CD14-positive monocyte (primary cell): ENCODE measurements around the gene TAAR6. TPM values are rescaled to one million over a fixed set of nuclear protein-coding genes. Genes with fewer than 3 reads are reported as not detected.

Experiments
- DNase-seq, 3 donors: peaks; one replicate each; pipeline ENCODE4 v3.0.0-alpha.2; 2011 to 2022
- H2AFZ ChIP-seq: 2 replicates; pipeline ENCODE4 v1.6.0; 2012; ENCODE audit warnings: mild to moderate bottlenecking, low read depth, low read length, inconsistent platforms; ENCODE audit not compliant: insufficient read depth, poor library complexity, severe bottlenecking
- H3K27ac ChIP-seq, 2 donors: 1 replicate in 1 of 2; 2 replicates in 1 of 2; pipeline ENCODE4 v1.5.1; 2012 to 2013; ENCODE audit warnings: low read length in 2 of 2, control low read depth in 1 of 2, inconsistent platforms in 1 of 2, low read depth in 1 of 2, mild to moderate bottlenecking in 1 of 2
- H3K27me3 ChIP-seq, 2 donors: one replicate each; pipeline versions ENCODE4 v1.6.0 to v1.6.1; 2011 to 2013; ENCODE audit warnings: low read length in 2 of 2; ENCODE audit not compliant: control insufficient read depth in 2 of 2, insufficient read depth in 2 of 2
- H3K36me3 ChIP-seq, 2 donors: replicated peaks in 1 of 2; 1 replicate in 1 of 2; 2 replicates in 1 of 2; pipeline versions ENCODE4 v1.5.1 to v1.6.1; 2012 to 2013; ENCODE audit warnings: low read length in 2 of 2, control low read depth in 1 of 2, inconsistent platforms in 1 of 2, mild to moderate bottlenecking in 1 of 2; ENCODE audit not compliant: insufficient read depth in 2 of 2, control insufficient read depth in 1 of 2
- H3K4me1 ChIP-seq, 2 donors: 1 replicate in 1 of 2; 2 replicates in 1 of 2; pipeline versions ENCODE4 v1.5.1 to v1.6.1; 2012 to 2013; ENCODE audit warnings: low read length in 2 of 2, control low read depth in 1 of 2, inconsistent platforms in 1 of 2, mild to moderate bottlenecking in 1 of 2, moderate library complexity in 1 of 2; ENCODE audit not compliant: insufficient read depth in 2 of 2, control insufficient read depth in 1 of 2
- H3K4me2 ChIP-seq: replicated peaks from 2 replicates; pipeline ENCODE3; 2012; ENCODE audit warnings: low read length, moderate library complexity, mild to moderate bottlenecking; ENCODE audit not compliant: poor library complexity, severe bottlenecking; ENCODE audit errors: extremely low read depth
- H3K4me3 ChIP-seq, 3 experiments: fragments of 200-600 bp in 1 of 3; sonication (generic) in 1 of 3; replicated peaks in 1 of 3; 1 replicate in 2 of 3; 2 replicates in 1 of 3; pipeline ENCODE4 v1.5.1; 2011 to 2013; ENCODE audit warnings: low read length in 3 of 3, mild to moderate bottlenecking in 3 of 3, control low read depth in 2 of 3, low read depth in 2 of 3, inconsistent platforms in 1 of 3, moderate library complexity in 1 of 3
- H3K79me2 ChIP-seq: 2 replicates; pipeline ENCODE4 v1.6.0; 2012; ENCODE audit warnings: mild to moderate bottlenecking, control low read depth, inconsistent platforms, low read length, moderate library complexity; ENCODE audit not compliant: insufficient read depth
- H3K9ac ChIP-seq: 2 replicates; pipeline ENCODE4 v1.6.0; 2017; ENCODE audit warnings: low read length, mild to moderate bottlenecking; ENCODE audit not compliant: insufficient read depth, poor library complexity, severe bottlenecking
- H3K9me3 ChIP-seq, 2 donors: replicated peaks in 1 of 2; 1 replicate in 1 of 2; 2 replicates in 1 of 2; pipeline versions ENCODE4 v1.5.1 to v1.6.1; 2012 to 2013; ENCODE audit warnings: low read length in 2 of 2, control low read depth in 1 of 2; ENCODE audit not compliant: control insufficient read depth in 1 of 2, insufficient read depth in 1 of 2
- H4K20me1 ChIP-seq: 2 replicates; pipeline ENCODE4 v1.6.0; 2012; ENCODE audit warnings: mild to moderate bottlenecking, low read length, control low read depth, moderate library complexity; ENCODE audit not compliant: insufficient read depth
- H3K27ac Mint-ChIP-seq, 7 donors: one replicate each; pipeline ENCODE4 v1.8.0; 2020; ENCODE audit warnings: mild to moderate bottlenecking in 7 of 7, mixed read lengths in 7 of 7, moderate library complexity in 6 of 7, inconsistent platforms in 2 of 7
- H3K27me3 Mint-ChIP-seq, 3 donors: one replicate each; pipeline ENCODE4 v1.8.0; 2021 to 2022; ENCODE audit warnings: low read depth in 3 of 3, mild to moderate bottlenecking in 3 of 3, mixed read lengths in 3 of 3, moderate library complexity in 3 of 3, inconsistent platforms in 1 of 3
- H3K36me3 Mint-ChIP-seq, 2 donors: one replicate each; pipeline ENCODE4 v1.8.0; 2020; ENCODE audit warnings: mixed read lengths in 2 of 2, inconsistent platforms in 1 of 2, mild to moderate bottlenecking in 1 of 2
- H3K4me1 Mint-ChIP-seq: one replicate; pipeline ENCODE4 v1.8.0; 2020; ENCODE audit warnings: mild to moderate bottlenecking, mixed read lengths
- H3K4me3 Mint-ChIP-seq, 2 donors: one replicate each; pipeline ENCODE4 v1.8.0; 2020; ENCODE audit warnings: mild to moderate bottlenecking in 2 of 2, mixed read lengths in 2 of 2, moderate library complexity in 1 of 2
- H3K9me3 Mint-ChIP-seq, 7 donors: one replicate each; pipeline ENCODE4 v1.8.0; 2020 to 2022; ENCODE audit warnings: mixed read lengths in 7 of 7, mild to moderate bottlenecking in 6 of 7, moderate library complexity in 6 of 7, inconsistent platforms in 2 of 7
- WGBS: methylation state at CpG from one replicate; pipeline ENCODE4 v1.1.5; 2013; ENCODE audit warnings: missing lambda C conversion rate; ENCODE audit not compliant: insufficient coverage; 5-methylcytosine and 5-hydroxymethylcytosine counted together
- intact Hi-C, 2 donors: fragments of 100-400 bp; cut with micrococcal nuclease; formaldehyde crosslinking; loops; one replicate each; pipeline versions ENCODE4 v1.15.0 to v1.15.1; 2023
- polyA plus RNA-seq, 3 donors: library from polyadenylated mRNA; depleted of rRNA in 1 of 3; unstranded in 2 of 3; stranded (reverse) in 1 of 3; fragments of 300-500 nt in 2 of 3; fragments of >200 nt in 1 of 3; fragmentation: Illumina TruSeq in 2 of 3; gene quantifications; 1 replicate in 2 of 3; 2 replicates in 1 of 3; pipeline ENCODE4 v1.2.3, GENCODE V29; 2012 to 2021
- TF ChIP-seq, protein P1 (sequence below): fragments of 200-600 bp; IDR thresholded peaks from one replicate; pipeline ENCODE4 v1.8.0; 2022; ENCODE audit warnings: antibody characterized with exemption, mild to moderate bottlenecking

The TAAR6 gene
- polyA plus RNA-seq, 3 donors: not detected

- peaks cover 33 to 42% of the 10 kb centered on the region in 2 donors for H3K4me1 ChIP-seq
- H3K4me2 ChIP-seq: no peak overlapping the region
- WGBS: no CpG with 5 or more reads among the region's 1 CpG
- H3K27me3 Mint-ChIP-seq: peaks cover 0 to 1% (median 0%) of the 10 kb centered on the region in 3 donors
- H2AFZ ChIP-seq: no peak overlapping the region
- peaks cover 42% of the 10 kb centered on the region for H3K4me1 Mint-ChIP-seq
- intact Hi-C loops: no loop called here
- no peaks in the 10 kb centered on the region for H3K36me3 Mint-ChIP-seq
- no peaks in the 10 kb centered on the region for H3K27me3 ChIP-seq
- H3K4me3 ChIP-seq: no peak overlapping the region
- H3K9me3 Mint-ChIP-seq: peaks cover 0 to 2% (median 0%) of the 10 kb centered on the region in 7 donors
- no peaks in the 10 kb centered on the region for H3K9me3 ChIP-seq
- DNase-seq: no peak
- H3K27ac ChIP-seq: no peak overlapping the region
- H3K36me3 ChIP-seq: no peaks in the 10 kb centered on the region
- H3K79me2 ChIP-seq: no peaks in the 10 kb centered on the region
- TF ChIP-seq, protein P1, sequence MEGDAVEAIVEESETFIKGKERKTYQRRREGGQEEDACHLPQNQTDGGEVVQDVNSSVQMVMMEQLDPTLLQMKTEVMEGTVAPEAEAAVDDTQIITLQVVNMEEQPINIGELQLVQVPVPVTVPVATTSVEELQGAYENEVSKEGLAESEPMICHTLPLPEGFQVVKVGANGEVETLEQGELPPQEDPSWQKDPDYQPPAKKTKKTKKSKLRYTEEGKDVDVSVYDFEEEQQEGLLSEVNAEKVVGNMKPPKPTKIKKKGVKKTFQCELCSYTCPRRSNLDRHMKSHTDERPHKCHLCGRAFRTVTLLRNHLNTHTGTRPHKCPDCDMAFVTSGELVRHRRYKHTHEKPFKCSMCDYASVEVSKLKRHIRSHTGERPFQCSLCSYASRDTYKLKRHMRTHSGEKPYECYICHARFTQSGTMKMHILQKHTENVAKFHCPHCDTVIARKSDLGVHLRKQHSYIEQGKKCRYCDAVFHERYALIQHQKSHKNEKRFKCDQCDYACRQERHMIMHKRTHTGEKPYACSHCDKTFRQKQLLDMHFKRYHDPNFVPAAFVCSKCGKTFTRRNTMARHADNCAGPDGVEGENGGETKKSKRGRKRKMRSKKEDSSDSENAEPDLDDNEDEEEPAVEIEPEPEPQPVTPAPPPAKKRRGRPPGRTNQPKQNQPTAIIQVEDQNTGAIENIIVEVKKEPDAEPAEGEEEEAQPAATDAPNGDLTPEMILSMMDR: no peak
- H3K9ac ChIP-seq: no peak overlapping the region
- no peaks in the 10 kb centered on the region for H4K20me1 ChIP-seq
- H3K4me3 Mint-ChIP-seq: no peak overlapping the region
- H3K27ac Mint-ChIP-seq: no peak overlapping the region
These were observed 20.2 kb downstream of the TAAR6 start for GRCh38 chr6:132590362-132590761.

DNA sequence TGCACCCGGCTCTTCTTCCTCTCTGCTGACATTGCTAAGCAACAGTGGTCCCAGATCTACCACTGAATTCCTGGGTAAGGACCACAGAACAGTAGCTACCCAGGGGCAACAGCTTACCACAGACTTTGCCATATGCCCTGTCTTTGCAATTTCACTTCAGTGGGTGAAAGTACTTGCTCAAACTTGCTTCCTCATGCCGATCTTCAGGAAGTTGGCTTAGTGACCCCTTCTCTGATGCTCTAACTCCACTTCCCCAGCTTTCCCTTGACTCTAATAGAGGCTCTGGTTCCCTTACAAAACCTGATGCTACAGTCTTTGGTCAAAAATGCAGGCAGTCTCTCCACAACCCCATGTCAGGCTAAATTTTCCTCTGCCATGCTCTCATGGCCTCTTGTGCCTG is 22.7 kb downstream of the TAAR6 start:
- peak overlapping the region; percentile 56 to 78 (median 72) for H3K27ac Mint-ChIP-seq
- TF ChIP-seq, protein P1: no peak
- H3K9me3 ChIP-seq: no peaks in the 10 kb centered on the region
- H3K4me3 Mint-ChIP-seq: peak overlapping the region in 1 of 2 donors; percentile 44
- no peaks in the 10 kb centered on the region for H3K27me3 ChIP-seq
- no peaks in the 10 kb centered on the region for H3K79me2 ChIP-seq
- H3K4me2 ChIP-seq: peak overlapping the region; percentile 11
- H3K36me3 Mint-ChIP-seq: no peaks in the 10 kb centered on the region
- no peak overlapping the region for H3K4me3 ChIP-seq
- H4K20me1 ChIP-seq: no peaks in the 10 kb centered on the region
- intact Hi-C loops: no loop called here
- WGBS: 0% methylated on average over 1 of the region's 2 CpGs
- H3K36me3 ChIP-seq: no peaks in the 10 kb centered on the region
- H3K27ac ChIP-seq: peak overlapping the region in 1 of 2 donors; percentile 62
- H3K4me1 ChIP-seq: peaks cover 28 to 31% of the 10 kb centered on the region in 2 donors
- H3K27me3 Mint-ChIP-seq: peaks cover 0 to 1% (median 1%) of the 10 kb centered on the region in 3 donors
- no peak overlapping the region for H3K9ac ChIP-seq
- DNase-seq: peak; percentile 16 to 51 (median 42)
- H3K9me3 Mint-ChIP-seq: peaks cover 0 to 2% (median 0%) of the 10 kb centered on the region in 7 donors
- H3K4me1 Mint-ChIP-seq: peaks cover 32% of the 10 kb centered on the region
- H2AFZ ChIP-seq: peak overlapping the region; percentile 47
